Lower leg skin (tissue), 3 donors: ENCODE data around the gene MYOF.

ENCODE experiments used
- CTCF ChIP-seq, 3 donors: fragments of 450-650 bp; IDR thresholded peaks; one replicate each; pipeline ENCODE4 v1.5.1; 2016; ENCODE audit warnings: antibody characterized with exemption in 3 of 3, mild to moderate bottlenecking in 3 of 3, moderate library complexity in 2 of 3
- POLR2A ChIP-seq, 2 donors: fragments of 450-650 bp; IDR thresholded peaks; one replicate each; pipeline ENCODE4 v1.6.1; 2016 to 2017; ENCODE audit warnings: antibody characterized with exemption in 2 of 2, mild to moderate bottlenecking in 1 of 2, moderate library complexity in 1 of 2

- TF ChIP-seq CTCF (IDR thresholded peaks at IDR 0.05) (no peak), POLR2A (IDR thresholded peaks at IDR 0.05) (no peak)
Observed at GRCh38 chr10:93364966-93365365, 117.2 kb downstream of the MYOF start.
